NOMO-1 (cell line): Measurements from ENCODE around the gene RETREG1.
A peak's percentile ranks its signal among the peaks of the same experiment; 100 is the strongest.
"Not testable (repeated sequence)": the region's sequence is repeated elsewhere in the genome, so short reads cannot be mapped to it uniquely, and the experiment has no call there.

Experiments used
- DNase-seq, 2 experiments: peaks; one replicate each; lab custom pipeline; 2025; ENCODE audit not compliant: unreplicated experiment in 2 of 2; lab: John Stamatoyannopoulos, UW

The RETREG1 gene

GRCh38 chr5:16616536-16617273, at the start of gene RETREG1:
Gene RETREG1 (minus strand): TSS chr5:16616997. CDS start chr5:16616971, 26 bp downstream.
- DNase-seq: peak; percentile 65 to 83

- DNase-seq: no peak
Measured at GRCh38 chr5:16666130-16666882, 49.5 kb upstream of the RETREG1 start.

- no peak for DNase-seq
Measured at GRCh38 chr5:16665601-16666000, 48.8 kb upstream of the RETREG1 start.

- no peak for DNase-seq
Measured at GRCh38 chr5:16664368-16664767, 47.6 kb upstream of the RETREG1 start.

GRCh38 chr5:16663840-16664239, 47.0 kb upstream of the RETREG1 start:
- DNase-seq: no peak

GRCh38 chr5:16661713-16662112, 44.9 kb upstream of the RETREG1 start:
- DNase-seq: no peak

- DNase-seq: no peak
Measured at GRCh38 chr5:16660982-16661381, 44.2 kb upstream of the RETREG1 start.

GRCh38 chr5:16659536-16659935, 42.7 kb upstream of the RETREG1 start:
- no peak for DNase-seq

- DNase-seq: no peak
Measured at GRCh38 chr5:16656561-16657191, 39.9 kb upstream of the RETREG1 start.

- no peak for DNase-seq
Measured at GRCh38 chr5:16654647-16655334, 38.0 kb upstream of the RETREG1 start.

GRCh38 chr5:16648739-16649138, 31.9 kb upstream of the RETREG1 start:
- not testable (repeated sequence) for DNase-seq

GRCh38 chr5:16644301-16644889, 27.6 kb upstream of the RETREG1 start:
- DNase-seq: no peak

GRCh38 chr5:16642867-16643266, 26.1 kb upstream of the RETREG1 start:
- DNase-seq: no peak

- DNase-seq: no peak
Measured at GRCh38 chr5:16639206-16639605, 22.4 kb upstream of the RETREG1 start.

- DNase-seq: no peak
Measured at GRCh38 chr5:16628376-16628775, 11.6 kb upstream of the RETREG1 start.

GRCh38 chr5:16626696-16627264, 10.0 kb upstream of the RETREG1 start:
- DNase-seq: peak; percentile 89 to 100

GRCh38 chr5:16625096-16625495, 8.3 kb upstream of the RETREG1 start:
- DNase-seq: peak; percentile 94 to 95

- DNase-seq: no peak
Measured at GRCh38 chr5:16619136-16619535, 2.3 kb upstream of the RETREG1 start.

- DNase-seq: no peak
Measured at GRCh38 chr5:16618138-16618897, 1.5 kb upstream of the RETREG1 start.
